B cell (primary cell): Measurements from ENCODE around the gene ESR1. TPM values are rescaled to one million over a fixed set of nuclear protein-coding genes. Genes with fewer than 3 reads are reported as not detected.

Experiments used
- ATAC-seq: fragments of 200-7000 bp; cut with Tn5 transposase; one replicate; pipeline ENCODE4 v1.10.0; 2021; ENCODE audit warnings: low read depth, mild to moderate bottlenecking, moderate number of reproducible peaks, moderate library complexity
- CTCF ChIA-PET: fragments of 350-600 bp; sonication (Branson Sonifier 250); formaldehyde crosslinking; loops from one replicate; lab custom pipeline; 2021; ENCODE audit warnings: antibody characterized with exemption, inconsistent platforms; lab: Charles Lee
- POLR2A ChIA-PET: fragments of 350-600 bp; sonication (Branson Sonifier 250); formaldehyde crosslinking; loops from one replicate; lab custom pipeline; 2021; ENCODE audit warnings: antibody characterized with exemption; lab: Charles Lee
- DNase-seq: peaks from one replicate; pipeline ENCODE4 v3.0.0; 2013
- H2AFZ ChIP-seq: 2 replicates; pipeline ENCODE4 v1.6.1; 2012; ENCODE audit warnings: mild to moderate bottlenecking, low read depth, low read length; ENCODE audit not compliant: insufficient read depth, poor library complexity, severe bottlenecking
- H3K27ac ChIP-seq, 2 donors: 1 replicate in 1 of 2; 2 replicates in 1 of 2; pipeline ENCODE4 v1.5.1; 2012 to 2013; ENCODE audit warnings: low read length in 2 of 2, mild to moderate bottlenecking in 2 of 2, moderate library complexity in 1 of 2
- H3K27me3 ChIP-seq, 4 experiments: fragments of 200-600 bp in 1 of 4; sonication (generic) in 1 of 4; replicated peaks in 1 of 4; 1 replicate in 2 of 4; 2 replicates in 2 of 4; pipeline versions ENCODE4 v1.6.1 to v1.7.0; 2013 to 2016; ENCODE audit warnings: low read length in 3 of 4, mild to moderate bottlenecking in 2 of 4, mixed read lengths in 1 of 4, moderate library complexity in 1 of 4; ENCODE audit not compliant: insufficient read depth in 4 of 4, control insufficient read depth in 3 of 4; ENCODE audit errors: control extremely low read depth in 1 of 4
- H3K36me3 ChIP-seq, 2 experiments: replicated peaks in 1 of 2; 1 replicate in 1 of 2; 2 replicates in 1 of 2; pipeline versions ENCODE4 v1.6.1 to v1.7.1; 2013; ENCODE audit warnings: low read length in 1 of 2; ENCODE audit not compliant: insufficient read depth in 2 of 2, control insufficient read depth in 1 of 2; ENCODE audit errors: control extremely low read depth in 1 of 2, extremely low read depth in 1 of 2
- H3K4me1 ChIP-seq, 2 donors: fragments of 200-600 bp in 1 of 2; sonication (generic) in 1 of 2; 1 replicate in 1 of 2; 2 replicates in 1 of 2; pipeline versions ENCODE4 v1.5.1 to v1.6.1; 2013 to 2017; ENCODE audit warnings: low read length in 2 of 2; ENCODE audit not compliant: control insufficient read depth in 2 of 2, insufficient read depth in 2 of 2
- H3K4me2 ChIP-seq: replicated peaks from 2 replicates; pipeline ENCODE3; 2012; ENCODE audit warnings: mild to moderate bottlenecking, low read depth, low read length; ENCODE audit not compliant: poor library complexity, severe bottlenecking
- H3K4me3 ChIP-seq, 5 experiments: fragments of 200-600 bp in 1 of 5; sonication (generic) in 1 of 5; 1 replicate in 3 of 5; 2 replicates in 2 of 5; pipeline versions ENCODE4 v1.5.1 to v1.7.0; 2011 to 2016; ENCODE audit warnings: low read length in 4 of 5, mild to moderate bottlenecking in 4 of 5, low read depth in 2 of 5, control low read depth in 1 of 5, moderate library complexity in 1 of 5; ENCODE audit not compliant: insufficient read depth in 1 of 5; ENCODE audit errors: control extremely low read depth in 1 of 5, extremely low read depth in 1 of 5
- H3K79me2 ChIP-seq: fragments of 200-600 bp; sonication (generic); one replicate; pipeline ENCODE4 v1.6.0; 2016; ENCODE audit warnings: low read length; ENCODE audit not compliant: control insufficient read depth, insufficient read depth
- H3K9ac ChIP-seq: fragments of 200-600 bp; sonication (generic); 2 replicates; pipeline ENCODE4 v1.6.1; 2017; ENCODE audit warnings: mild to moderate bottlenecking, low read length, moderate library complexity
- H3K9me3 ChIP-seq, 3 donors: one replicate each; pipeline versions ENCODE4 v1.6.1 to v1.7.1; 2013; ENCODE audit warnings: low read length in 2 of 3; ENCODE audit not compliant: control insufficient read depth in 2 of 3, insufficient read depth in 1 of 3; ENCODE audit errors: control extremely low read depth in 1 of 3
- H4K20me1 ChIP-seq: 2 replicates; pipeline ENCODE4 v1.6.0; 2012; ENCODE audit warnings: mild to moderate bottlenecking, low read length; ENCODE audit not compliant: insufficient read depth, control insufficient read depth, poor library complexity, severe bottlenecking
- H3K27ac Mint-ChIP-seq: one replicate; pipeline ENCODE4 v1.8.0; 2021; ENCODE audit warnings: mixed read lengths
- H3K27me3 Mint-ChIP-seq: one replicate; pipeline ENCODE4 v1.8.0; 2021; ENCODE audit warnings: mixed read lengths
- H3K4me1 Mint-ChIP-seq: one replicate; pipeline ENCODE4 v1.8.0; 2021; ENCODE audit warnings: mixed read lengths
- H3K4me3 Mint-ChIP-seq: one replicate; pipeline ENCODE4 v1.8.0; 2021; ENCODE audit warnings: mixed read lengths
- H3K9me3 Mint-ChIP-seq: one replicate; pipeline ENCODE4 v1.8.0; 2022; ENCODE audit warnings: mixed read lengths; ENCODE audit not compliant: insufficient read depth
- CTCF ChIP-seq: fragments of 200-600 bp; IDR thresholded peaks from one replicate; pipeline ENCODE4 v1.8.0; 2022; ENCODE audit warnings: antibody characterized with exemption, mild to moderate bottlenecking
- EZH2 ChIP-seq: IDR thresholded peaks from 2 replicates; pipeline ENCODE4 v1.6.1; 2012; ENCODE audit warnings: borderline replicate concordance, low read depth, mild to moderate bottlenecking, moderate library complexity, low read length; ENCODE audit not compliant: insufficient read depth, poor library complexity, severe bottlenecking
- WGBS: methylation state at CpG from one replicate; pipeline ENCODE4 v1.1.5; 2013; ENCODE audit warnings: missing lambda C conversion rate; ENCODE audit not compliant: insufficient coverage; 5-methylcytosine and 5-hydroxymethylcytosine counted together
- intact Hi-C: fragments of 100-400 bp; cut with micrococcal nuclease; formaldehyde crosslinking; loops from one replicate; pipeline ENCODE4 v1.10.0; 2022
- polyA plus RNA-seq: library from polyadenylated mRNA; depleted of rRNA; stranded (reverse); fragments of >200 nt; gene quantifications from 2 replicates; pipeline ENCODE4 v1.2.3, GENCODE V29; 2012
- total RNA-seq, 2 donors: library from RNA; stranded (reverse); fragments of 120-200 nt in 1 of 2; gene quantifications; 1 replicate in 1 of 2; 2 replicates in 1 of 2; pipeline versions ENCODE4 v1.2.3 to v1.2.4, GENCODE V29; 2013 to 2022

ESR1 gene
- total and polyA plus RNA-seq, 2 donors (not counting 1 experiment from before 2014, with no cell fraction given), result 0.46 to 5.9 TPM

- H2AFZ ChIP-seq, result no peak overlapping the region
- H3K4me2 ChIP-seq, result no peak overlapping the region
- intact Hi-C loops, result no loop called here
- TF ChIP-seq CTCF (no peak), EZH2 (no peak)
- H3K79me2 ChIP-seq, result no peaks in the 10 kb centered on the region
- no peaks in the 10 kb centered on the region for H3K36me3 ChIP-seq
- H3K9ac ChIP-seq, result no peak overlapping the region
- Mint-ChIP-seq H3K9me3 (peaks cover 3% of the 10 kb centered on the region), H3K27ac (no peak overlapping the region), H3K4me3 (no peak overlapping the region), H3K27me3 (no peaks in the 10 kb centered on the region), H3K4me1 (no peaks in the 10 kb centered on the region)
- H3K27me3 ChIP-seq, result no peaks in the 10 kb centered on the region
- no peaks in the 10 kb centered on the region for H4K20me1 ChIP-seq
- no peak for ATAC-seq
- no peak overlapping the region for H3K27ac ChIP-seq
- WGBS, result 100% methylated on average over 2 of the region's 5 CpGs
- H3K9me3 ChIP-seq, result no peaks in the 10 kb centered on the region
- CTCF ChIA-PET, result no interaction called here
- POLR2A ChIA-PET, result no interaction called here
- DNase-seq, result no peak
- H3K4me3 ChIP-seq, result no peak overlapping the region
- no peaks in the 10 kb centered on the region for H3K4me1 ChIP-seq
Measured at GRCh38 chr6:152070556-152070955, 263.1 kb downstream of the ESR1 start.

- intact Hi-C loops, result no loop called here
- Histone ChIP-seq H3K27me3 (no peaks in the 10 kb centered on the region), H3K27ac (no peak overlapping the region), H3K9ac (no peak overlapping the region), H3K79me2 (no peaks in the 10 kb centered on the region), H3K9me3 (no peaks in the 10 kb centered on the region), H3K4me2 (no peak overlapping the region), H2AFZ (no peak overlapping the region), H4K20me1 (no peaks in the 10 kb centered on the region), H3K36me3 (no peaks in the 10 kb centered on the region), H3K4me3 (no peak overlapping the region), H3K4me1 (no peaks in the 10 kb centered on the region)
- POLR2A ChIA-PET, result no interaction called here
- no peaks in the 10 kb centered on the region for H3K27me3 Mint-ChIP-seq
- CTCF ChIA-PET, result no interaction called here
- TF ChIP-seq EZH2 (no peak), CTCF (no peak)
- no peaks in the 10 kb centered on the region for H3K4me1 Mint-ChIP-seq
- peaks cover 6% of the 10 kb centered on the region for H3K9me3 Mint-ChIP-seq
- WGBS, result no CpG with 5 or more reads among the region's 3 CpGs
- no peak overlapping the region for H3K27ac Mint-ChIP-seq
- no peak for DNase-seq
- no peak for ATAC-seq
- no peak overlapping the region for H3K4me3 Mint-ChIP-seq
Measured at GRCh38 chr6:152071318-152071717, 263.8 kb downstream of the ESR1 start.
